Rectal smooth muscle tissue (tissue), 1 donor: Measurements from ENCODE around the gene PTPRD.

Source experiments
- H3K27ac ChIP-seq: one replicate; pipeline ENCODE4 v1.7.0; 2013; ENCODE audit warnings: low read depth, low read length, inconsistent platforms
- H3K27me3 ChIP-seq: one replicate; pipeline ENCODE4 v1.7.0; 2013; ENCODE audit warnings: low read length; ENCODE audit not compliant: control insufficient read depth, insufficient read depth
- H3K36me3 ChIP-seq: one replicate; pipeline ENCODE4 v1.7.0; 2013; ENCODE audit warnings: low read length; ENCODE audit not compliant: control insufficient read depth, insufficient read depth
- H3K4me1 ChIP-seq: one replicate; pipeline ENCODE4 v1.7.0; 2013; ENCODE audit warnings: low read length; ENCODE audit not compliant: control insufficient read depth, insufficient read depth
- H3K4me3 ChIP-seq: one replicate; pipeline ENCODE4 v1.7.0; 2013; ENCODE audit warnings: low read length
- H3K9ac ChIP-seq: one replicate; pipeline ENCODE4 v1.7.0; 2013; ENCODE audit warnings: low read length

The PTPRD gene

GRCh38 chr9:8491563-8491962 is 2121.2 kb downstream of the PTPRD start:
- Histone ChIP-seq H3K4me3 (no peak overlapping the region), H3K36me3 (no peaks in the 10 kb centered on the region), H3K27ac (no peak overlapping the region), H3K9ac (no peak overlapping the region), H3K4me1 (no peaks in the 10 kb centered on the region), H3K27me3 (no peaks in the 10 kb centered on the region)

GRCh38 chr9:8489835-8490234 is 2123.0 kb downstream of the PTPRD start:
- Histone ChIP-seq H3K4me3 (no peak overlapping the region), H3K4me1 (no peaks in the 10 kb centered on the region), H3K27ac (no peak overlapping the region), H3K9ac (no peak overlapping the region), H3K36me3 (no peaks in the 10 kb centered on the region), H3K27me3 (no peaks in the 10 kb centered on the region)

- Histone ChIP-seq H3K9ac (no peak overlapping the region), H3K4me3 (no peak overlapping the region), H3K27ac (no peak overlapping the region), H3K27me3 (no peaks in the 10 kb centered on the region), H3K36me3 (no peaks in the 10 kb centered on the region), H3K4me1 (no peaks in the 10 kb centered on the region)
These were observed 2126.7 kb downstream of the PTPRD start for GRCh38 chr9:8486095-8486494.

GRCh38 chr9:8484597-8485191 is 2128.1 kb downstream of the PTPRD start:
- Histone ChIP-seq H3K9ac (no peak overlapping the region), H3K4me3 (no peak overlapping the region), H3K4me1 (no peaks in the 10 kb centered on the region), H3K36me3 (no peaks in the 10 kb centered on the region), H3K27ac (no peak overlapping the region), H3K27me3 (no peaks in the 10 kb centered on the region)

- H3K36me3 ChIP-seq: no peaks in the 10 kb centered on the region
These were observed 2135.4 kb downstream of the PTPRD start for GRCh38 chr9:8477450-8477849.

GRCh38 chr9:8474937-8475336 is 2137.9 kb downstream of the PTPRD start:
- H3K36me3 ChIP-seq: no peaks in the 10 kb centered on the region
- no peaks in the 10 kb centered on the region for H3K4me1 ChIP-seq
- H3K9ac ChIP-seq: no peak overlapping the region
- no peak overlapping the region for H3K27ac ChIP-seq
- H3K4me3 ChIP-seq: no peak overlapping the region
- no peaks in the 10 kb centered on the region for H3K27me3 ChIP-seq

More at GRCh38 chr9:8477450-8477849, 2135.4 kb downstream of the PTPRD start:
- H3K9ac ChIP-seq: no peak overlapping the region
- H3K4me3 ChIP-seq: no peak overlapping the region
- no peaks in the 10 kb centered on the region for H3K4me1 ChIP-seq
- no peaks in the 10 kb centered on the region for H3K27me3 ChIP-seq
- no peak overlapping the region for H3K27ac ChIP-seq

- H3K4me1 ChIP-seq: no peaks in the 10 kb centered on the region
- no peaks in the 10 kb centered on the region for H3K36me3 ChIP-seq
- no peak overlapping the region for H3K9ac ChIP-seq
- no peak overlapping the region for H3K27ac ChIP-seq
- H3K27me3 ChIP-seq: no peaks in the 10 kb centered on the region
- no peak overlapping the region for H3K4me3 ChIP-seq
These were observed 2139.4 kb downstream of the PTPRD start for GRCh38 chr9:8473244-8474020.

- H3K27ac ChIP-seq: no peak overlapping the region
- no peak overlapping the region for H3K4me3 ChIP-seq
- H3K4me1 ChIP-seq: no peaks in the 10 kb centered on the region
- no peaks in the 10 kb centered on the region for H3K27me3 ChIP-seq
- H3K9ac ChIP-seq: no peak overlapping the region
- no peaks in the 10 kb centered on the region for H3K36me3 ChIP-seq
These were observed 2144.7 kb downstream of the PTPRD start for GRCh38 chr9:8468045-8468637.

- H3K4me1 ChIP-seq: no peaks in the 10 kb centered on the region
- no peaks in the 10 kb centered on the region for H3K36me3 ChIP-seq
- no peak overlapping the region for H3K27ac ChIP-seq
- H3K4me3 ChIP-seq: no peak overlapping the region
- no peak overlapping the region for H3K9ac ChIP-seq
- H3K27me3 ChIP-seq: no peaks in the 10 kb centered on the region
These were observed 2155.0 kb downstream of the PTPRD start for GRCh38 chr9:8457816-8458215.

GRCh38 chr9:8457055-8457454 is 2155.7 kb downstream of the PTPRD start:
- H3K4me3 ChIP-seq: no peak overlapping the region
- H3K27me3 ChIP-seq: no peaks in the 10 kb centered on the region
- H3K27ac ChIP-seq: no peak overlapping the region
- no peak overlapping the region for H3K9ac ChIP-seq
- H3K4me1 ChIP-seq: no peaks in the 10 kb centered on the region
- H3K36me3 ChIP-seq: no peaks in the 10 kb centered on the region

- no peaks in the 10 kb centered on the region for H3K4me1 ChIP-seq
- H3K4me3 ChIP-seq: no peak overlapping the region
- no peaks in the 10 kb centered on the region for H3K27me3 ChIP-seq
- H3K36me3 ChIP-seq: no peaks in the 10 kb centered on the region
- H3K27ac ChIP-seq: no peak overlapping the region
- H3K9ac ChIP-seq: no peak overlapping the region
These were observed 2156.5 kb downstream of the PTPRD start for GRCh38 chr9:8456344-8456743.

- H3K4me3 ChIP-seq: no peak overlapping the region
- no peak overlapping the region for H3K9ac ChIP-seq
- H3K36me3 ChIP-seq: no peaks in the 10 kb centered on the region
- no peak overlapping the region for H3K27ac ChIP-seq
- H3K4me1 ChIP-seq: no peaks in the 10 kb centered on the region
- H3K27me3 ChIP-seq: no peaks in the 10 kb centered on the region
These were observed 2161.8 kb downstream of the PTPRD start for GRCh38 chr9:8450810-8451545.
